H1 (cell line): ENCODE measurements around the gene P4HB. TPM values are rescaled to one million over a fixed set of nuclear protein-coding genes. Genes with fewer than 3 reads are reported as not detected.

ENCODE experiments used
- CTCF ChIA-PET: fragments of 300-600 bp; sonication (Branson Sonifier 250); formaldehyde crosslinking; loops from one replicate; lab custom pipeline; 2021; ENCODE audit not compliant: partially characterized antibody; lab: Charles Lee
- POLR2A ChIA-PET: fragments of 300-600 bp; sonication (Branson Sonifier 250); formaldehyde crosslinking; loops from one replicate; lab custom pipeline; 2021; ENCODE audit warnings: inconsistent platforms; ENCODE audit not compliant: partially characterized antibody; lab: Charles Lee
- DNase-seq, 2 experiments: peaks; one replicate each; pipeline versions ENCODE4 v3.0.0 to v3.0.0-alpha.2; 2010 to 2022; ENCODE audit warnings: low spot score in 2 of 2, low read depth in 1 of 2, mixed read lengths in 1 of 2
- FAIRE-seq: peaks from 2 replicates; lab custom pipeline; 2011; peaks lifted over from hg19 to GRCh38; lab: Jason Lieb, UNC
- H2AFZ ChIP-seq: 2 replicates; pipeline ENCODE4 v1.8.1; 2012; ENCODE audit warnings: low read length, inconsistent platforms
- H2AK5ac ChIP-seq: 2 replicates; pipeline ENCODE4 v1.6.1; 2013; ENCODE audit warnings: low read depth, low read length
- H2BK120ac ChIP-seq: replicated peaks from 2 replicates; pipeline ENCODE3; 2013; ENCODE audit warnings: low read depth, low read length, inconsistent platforms
- H2BK12ac ChIP-seq: 2 replicates; pipeline ENCODE4 v1.6.1; 2013; ENCODE audit warnings: low read depth, low read length
- H2BK15ac ChIP-seq: 2 replicates; pipeline ENCODE4 v1.6.1; 2013; ENCODE audit warnings: low read length
- H2BK20ac ChIP-seq: 2 replicates; pipeline ENCODE4 v1.6.1; 2013; ENCODE audit warnings: low read length
- H2BK5ac ChIP-seq: 2 replicates; pipeline ENCODE4 v1.6.1; 2013; ENCODE audit warnings: low read depth, low read length
- H3K14ac ChIP-seq: 2 replicates; pipeline ENCODE4 v1.6.1; 2013; ENCODE audit warnings: inconsistent platforms; ENCODE audit not compliant: insufficient read length
- H3K18ac ChIP-seq: 2 replicates; pipeline ENCODE4 v1.6.1; 2013; ENCODE audit warnings: low read length; ENCODE audit errors: extremely low read depth
- H3K23ac ChIP-seq: 2 replicates; pipeline ENCODE4 v1.6.1; 2013; ENCODE audit warnings: inconsistent platforms; ENCODE audit not compliant: insufficient read length
- H3K23me2 ChIP-seq: 2 replicates; pipeline ENCODE4 v1.6.1; 2013; ENCODE audit warnings: low read depth, low read length
- H3K27ac ChIP-seq: 2 replicates; pipeline ENCODE4 v1.6.1; 2011; ENCODE audit warnings: low read depth, low read length, inconsistent platforms
- H3K27me3 ChIP-seq, 4 experiments: replicated peaks in 1 of 4; 1 replicate in 1 of 4; 2 replicates in 3 of 4; pipeline versions ENCODE4 v1.6.1 to v1.8.1; 2011 to 2013; ENCODE audit warnings: low read length in 3 of 4, mild to moderate bottlenecking in 3 of 4, inconsistent platforms in 2 of 4, mixed read lengths in 2 of 4, moderate library complexity in 1 of 4; ENCODE audit not compliant: control insufficient read depth in 3 of 4, insufficient read depth in 3 of 4; ENCODE audit errors: extremely low read depth in 1 of 4
- H3K36me3 ChIP-seq, 4 experiments: 2 replicates each; pipeline versions ENCODE4 v1.6.1 to v1.8.1; 2011 to 2013; ENCODE audit warnings: mild to moderate bottlenecking in 4 of 4, low read length in 3 of 4, moderate library complexity in 2 of 4, control low read depth in 1 of 4, inconsistent platforms in 1 of 4; ENCODE audit not compliant: insufficient read depth in 4 of 4, control insufficient read depth in 2 of 4
- H3K4ac ChIP-seq: replicated peaks from 2 replicates; pipeline ENCODE3; 2013; ENCODE audit warnings: low read length, low read depth, mixed read lengths, inconsistent platforms; ENCODE audit not compliant: insufficient read length
- H3K4me1 ChIP-seq, 4 experiments: replicated peaks in 1 of 4; 1 replicate in 1 of 4; 2 replicates in 3 of 4; pipeline versions ENCODE4 v1.6.1 to v1.8.1; 2011 to 2013; ENCODE audit warnings: low read length in 3 of 4, inconsistent platforms in 2 of 4, mixed read lengths in 1 of 4; ENCODE audit not compliant: insufficient read depth in 4 of 4, control insufficient read depth in 3 of 4
- H3K4me2 ChIP-seq, 2 experiments: 2 replicates each; pipeline versions ENCODE4 v1.6.1 to v1.8.1; 2011 to 2013; ENCODE audit warnings: low read depth in 2 of 2, low read length in 2 of 2, control low read depth in 1 of 2, inconsistent platforms in 1 of 2, mild to moderate bottlenecking in 1 of 2; ENCODE audit not compliant: insufficient read depth in 1 of 2
- H3K4me3 ChIP-seq, 4 experiments: fragments of 200-600, 300-600 bp in 1 of 4; sonication (generic), shearing (Covaris generic), sonication (Bioruptor Twin) in 1 of 4; 2 replicates each; pipeline versions ENCODE4 v1.5.1 to v1.8.1; 2011 to 2016; ENCODE audit warnings: low read length in 4 of 4, low read depth in 3 of 4, control low read depth in 2 of 4, inconsistent platforms in 2 of 4, mild to moderate bottlenecking in 2 of 4, mixed read lengths in 1 of 4, moderate library complexity in 1 of 4; ENCODE audit not compliant: insufficient read depth in 2 of 4; ENCODE audit errors: extremely low read depth in 1 of 4
- H3K56ac ChIP-seq: replicated peaks from 2 replicates; pipeline ENCODE3; 2013; ENCODE audit warnings: low read depth, mild to moderate bottlenecking, mixed read lengths, low read length, inconsistent platforms; ENCODE audit not compliant: insufficient read length
- H3K79me1 ChIP-seq: 2 replicates; pipeline ENCODE4 v1.6.1; 2013; ENCODE audit warnings: low read depth, low read length, control low read depth
- H3K79me2 ChIP-seq, 2 experiments: 2 replicates each; pipeline versions ENCODE4 v1.6.1 to v1.8.1; 2012 to 2013; ENCODE audit warnings: low read length in 2 of 2, mild to moderate bottlenecking in 2 of 2, inconsistent platforms in 1 of 2; ENCODE audit not compliant: insufficient read depth in 2 of 2, control insufficient read depth in 1 of 2
- H3K9ac ChIP-seq, 4 experiments: replicated peaks in 1 of 4; 1 replicate in 1 of 4; 2 replicates in 3 of 4; pipeline versions ENCODE4 v1.6.1 to v1.8.1; 2011 to 2013; ENCODE audit warnings: low read depth in 3 of 4, low read length in 3 of 4, control low read depth in 2 of 4, mild to moderate bottlenecking in 2 of 4, moderate library complexity in 2 of 4, inconsistent platforms in 1 of 4; ENCODE audit errors: extremely low read depth in 1 of 4
- H3K9me3 ChIP-seq, 2 experiments: 2 replicates each; pipeline versions ENCODE4 v1.6.1 to v1.8.1; 2012 to 2013; ENCODE audit warnings: mild to moderate bottlenecking in 2 of 2, moderate library complexity in 2 of 2, control low read depth in 1 of 2, inconsistent platforms in 1 of 2, low read depth in 1 of 2, low read length in 1 of 2, mixed read lengths in 1 of 2; ENCODE audit not compliant: insufficient read depth in 2 of 2
- H4K20me1 ChIP-seq, 2 experiments: replicated peaks in 1 of 2; 2 replicates each; pipeline versions ENCODE3 to v1.8.1; 2011 to 2013; ENCODE audit warnings: inconsistent platforms in 2 of 2, low read length in 2 of 2, mild to moderate bottlenecking in 1 of 2; ENCODE audit not compliant: insufficient read depth in 2 of 2, control insufficient read depth in 1 of 2
- H4K5ac ChIP-seq: 2 replicates; pipeline ENCODE4 v1.6.1; 2013; ENCODE audit warnings: low read length, low read depth, mixed read lengths, inconsistent platforms; ENCODE audit not compliant: insufficient read length
- H4K8ac ChIP-seq: 2 replicates; pipeline ENCODE4 v1.8.0; 2013; ENCODE audit warnings: mild to moderate bottlenecking, moderate library complexity, low read length, inconsistent platforms; ENCODE audit not compliant: insufficient read depth; ENCODE audit errors: extremely low read depth
- H4K91ac ChIP-seq: replicated peaks from 2 replicates; pipeline ENCODE3; 2013; ENCODE audit warnings: low read length, mixed read lengths, inconsistent platforms; ENCODE audit not compliant: insufficient read length
- BCL11A ChIP-seq, 2 experiments: IDR thresholded peaks; one replicate each; pipeline ENCODE4 v1.6.1; 2011; ENCODE audit warnings: low read depth in 2 of 2, low read length in 2 of 2, mild to moderate bottlenecking in 2 of 2
- CEBPB ChIP-seq: IDR thresholded peaks from 2 replicates; pipeline ENCODE4 v1.6.1; 2012; ENCODE audit warnings: low read depth, low read length
- HDAC6 ChIP-seq: IDR thresholded peaks from one replicate; pipeline ENCODE4 v1.7.1; 2012; ENCODE audit warnings: low read depth, mild to moderate bottlenecking, inconsistent platforms, low read length, moderate library complexity
- JUN ChIP-seq: IDR thresholded peaks from 2 replicates; pipeline ENCODE4 v1.6.1; 2011; ENCODE audit warnings: low read depth, mild to moderate bottlenecking, improper control_type of control experiment, low read length
- KDM5A ChIP-seq: fragments of 200-600 bp; IDR thresholded peaks from 2 replicates; pipeline ENCODE4 v1.7.1; 2012; ENCODE audit warnings: mild to moderate bottlenecking, low read length, inconsistent platforms, mixed read lengths
- MAFK ChIP-seq: IDR thresholded peaks from 2 replicates; pipeline ENCODE4 v1.6.1; 2012; ENCODE audit warnings: low read depth, mild to moderate bottlenecking, improper control_type of control experiment, low read length
- NANOG ChIP-seq: IDR thresholded peaks from 2 replicates; pipeline ENCODE4 v1.6.1; 2011; ENCODE audit warnings: low read length, low read depth, mild to moderate bottlenecking, inconsistent platforms; ENCODE audit not compliant: insufficient read depth, poor library complexity, severe bottlenecking
- POLR2A ChIP-seq, 2 experiments: IDR thresholded peaks; 1 replicate in 1 of 2; 2 replicates in 1 of 2; pipeline ENCODE4 v1.6.1; 2011; ENCODE audit warnings: low read depth in 2 of 2, low read length in 2 of 2, mild to moderate bottlenecking in 2 of 2; ENCODE audit errors: control extremely low read depth in 1 of 2
- RXRA ChIP-seq: IDR thresholded peaks from 2 replicates; pipeline ENCODE4 v1.6.1; 2011; ENCODE audit warnings: low read depth, mild to moderate bottlenecking, low read length, moderate library complexity; ENCODE audit not compliant: insufficient read depth
- SIRT6 ChIP-seq: IDR thresholded peaks from one replicate; pipeline ENCODE4 v1.7.1; 2012; ENCODE audit warnings: low read length, inconsistent platforms
- SP2 ChIP-seq: IDR thresholded peaks from 2 replicates; pipeline ENCODE4 v1.6.1; 2012; ENCODE audit warnings: mild to moderate bottlenecking, low read length, inconsistent platforms
- WGBS, 2 experiments: shearing (Covaris generic) in 1 of 2; methylation state at CpG; one replicate each; pipeline versions ENCODE4 v1.1.6 to v1.1.7; 2013 to 2015; ENCODE audit warnings: low lambda C conversion rate in 2 of 2, mixed read lengths in 2 of 2, inconsistent platforms in 1 of 2, low coverage in 1 of 2, missing lambda C conversion rate in 1 of 2; ENCODE audit not compliant: insufficient replicate concordance in 2 of 2, insufficient coverage in 1 of 2, insufficient read length in 1 of 2; ENCODE audit errors: extremely low coverage in 1 of 2, missing lambda C conversion rate in 1 of 2; 5-methylcytosine and 5-hydroxymethylcytosine counted together
- polyA plus RNA-seq, 7 experiments: library from polyadenylated mRNA; depleted of rRNA in 3 of 7; stranded (reverse) in 5 of 7; unstranded in 2 of 7; fragments of >200 nt in 5 of 7; fragments of 200-250 nt in 2 of 7; gene quantifications; 1 replicate in 5 of 7; 2 replicates in 1 of 7; 4 replicates in 1 of 7; pipeline versions ENCODE4 v1.2.1 to v1.2.3, GENCODE V29; 2011 to 2013; ENCODE audit warnings: missing spikeins in 2 of 7, mixed read lengths in 2 of 7
- total RNA-seq: library from RNA; stranded (reverse); fragmentation: NEBNext Ultra II Directional; extraction: Animal tissue kit (Norgen Biotek cat#: 25700); gene quantifications from 2 replicates; pipeline ENCODE4 v1.2.1, GENCODE V29; 2021

The P4HB gene
- total and polyA plus RNA-seq, 2 of the 8 experiments (the other 6 are each of a cell fraction or from before 2014, with no cell fraction given) = 41.4 to 379 TPM

DNA sequence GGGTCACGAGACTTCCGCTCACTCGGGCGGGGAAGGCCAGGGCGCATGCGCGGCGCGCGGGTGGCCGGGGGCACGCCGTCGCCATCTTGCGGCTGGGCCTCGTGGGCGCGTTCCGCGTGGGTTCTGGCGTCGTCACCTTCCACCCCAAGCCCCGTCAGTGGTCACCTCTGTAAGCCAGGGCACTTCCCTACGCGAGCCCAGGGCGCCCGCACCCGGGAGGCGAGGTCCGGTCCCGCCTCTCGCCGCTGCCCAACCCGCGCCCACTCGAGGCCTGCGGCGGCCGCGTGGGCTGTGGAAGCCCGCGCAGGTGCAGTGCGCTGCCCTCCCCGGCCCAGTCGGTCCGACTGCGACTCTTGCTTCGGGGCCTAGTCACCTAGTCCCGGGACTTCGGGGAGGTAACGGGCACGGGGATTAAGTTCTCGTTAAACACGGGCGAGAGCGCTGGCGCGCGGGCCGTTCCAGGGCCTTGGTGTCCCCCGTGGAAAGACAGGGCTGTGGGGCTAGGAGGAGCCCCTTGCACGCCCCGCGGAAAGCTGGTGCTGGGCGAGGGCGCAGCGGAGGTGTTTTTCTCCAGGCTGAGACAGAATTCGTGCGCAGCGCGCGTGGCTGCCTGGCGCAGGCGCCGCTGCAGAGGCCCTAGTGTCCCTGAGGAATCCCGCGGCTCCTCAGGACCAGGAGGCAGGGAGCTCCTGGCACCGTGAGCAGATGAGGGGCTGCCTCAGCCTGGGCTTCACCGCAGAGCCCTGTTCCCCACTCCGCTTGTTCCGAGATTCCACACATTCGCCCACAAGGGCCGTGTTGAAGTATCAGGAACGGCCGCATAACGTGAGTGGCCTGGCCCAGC, 11.3 kb upstream of the P4HB start:
- Histone ChIP-seq H4K91ac (peak overlapping the region; percentile 98), H2AFZ (no peak overlapping the region), H4K20me1 (peaks cover 4 to 21% of the 10 kb centered on the region in 2 experiments), H2AK5ac (0 out of 2 replicates have a peak overlapping the region, but pooled peaks have one; percentile 43), H3K56ac (peak overlapping the region; percentile 77), H2BK20ac (no peak overlapping the region), H3K4ac (peak overlapping the region; percentile 92), H3K9ac (peak overlapping the region; percentile 28 to 86 (median 82)), H3K27ac (peak overlapping the region; percentile 82; the same call in 1 of the 2 replicates), H3K14ac (no peak overlapping the region), H2BK5ac (peak overlapping the region; percentile 82; the same call in 1 of the 2 replicates), H4K5ac (peak overlapping the region; percentile 63), H3K4me3 (peak overlapping the region; percentile 63 to 88 (median 71)), H3K79me1 (peaks cover 2% of the 10 kb centered on the region; the same call in 1 of the 2 replicates), H3K18ac (peak overlapping the region; percentile 88), H3K36me3 (peaks cover 0 to 6% (median 3%) of the 10 kb centered on the region in 4 experiments; a peak in 2 of 8 replicates), H2BK15ac (no peak overlapping the region), H3K27me3 (no peaks in the 10 kb centered on the region), H3K23me2 (peaks cover 12% of the 10 kb centered on the region; the same call in 1 of the 2 replicates), H2BK12ac (0 out of 2 replicates have a peak overlapping the region, but pooled peaks have one; percentile 31), H2BK120ac (no peak overlapping the region), H3K4me2 (peak overlapping the region; percentile 74), H4K8ac (peak overlapping the region; percentile 96), H3K23ac (no peak overlapping the region), H3K79me2 (peaks cover 3 to 4% of the 10 kb centered on the region in 2 experiments; a peak in 2 of 4 replicates), H3K9me3 (no peaks in the 10 kb centered on the region), H3K4me1 (peaks cover 0 to 31% (median 21%) of the 10 kb centered on the region in 4 experiments; a peak in 6 of 7 replicates)
- DNase-seq (peak in 1 of 2 experiments; percentile 93), FAIRE-seq (no peak)
- CTCF ChIA-PET = interaction anchor here (0.8 to 2.9 kb wide), 9 partner anchors 14 to 170 kb away, joined by 3 to 24 read pairs (median 3); partner anchors contain the start of gene SIRT7
- WGBS, 2 experiments = 7% methylated on average over 76 of the region's 86 CpGs; no CpG with 5 or more reads in 1 of the 2 experiments
- POLR2A ChIA-PET = interaction anchor here (0.6 to 10.5 kb wide), 16 partner anchors 8 to 154 kb away, joined by 3 to 151 read pairs (median 4); partner anchors contain the start of genes ALYREF, ANAPC11, CENPX and LRRC45
- TF ChIP-seq SP2 (no peak), SIRT6 (no peak), BCL11A (IDR thresholded peaks at IDR 0.05; ENCODE audit: low read depth in 2 of 2, low read length in 2 of 2) (no peak), KDM5A (no peak), CEBPB (no peak), NANOG (no peak), MAFK (no peak), JUN (no peak), HDAC6 (no peak), POLR2A (IDR thresholded peaks at IDR 0.05; ENCODE audit: control extremely low read depth in 1 of 2, low read depth in 2 of 2, low read length in 2 of 2) (peak in 1 of 2 experiments; percentile 65; a peak in 2 of 3 replicates), RXRA (no peak)
